Vagina (tissue), 2 donors: Measurements from ENCODE around the gene IFNGR1. TPM values are rescaled to one million over a fixed set of nuclear protein-coding genes. Genes with fewer than 3 reads are reported as not detected.

Source experiments
- DNase-seq, 2 donors: peaks; one replicate each; pipeline ENCODE4 v3.0.0-alpha.2; 2017; ENCODE audit errors: extremely low spot score in 2 of 2
- H3K27ac ChIP-seq: fragments of 200-600 bp; sonication (generic); one replicate; pipeline ENCODE4 v1.5.1; 2019
- H3K27me3 ChIP-seq: fragments of 200-600 bp; sonication (generic); one replicate; pipeline ENCODE4 v1.5.1; 2019
- H3K36me3 ChIP-seq, 2 donors: fragments of 200-600 bp; sonication (generic); one replicate each; pipeline ENCODE4 v1.5.1; 2017 to 2019
- H3K4me1 ChIP-seq: fragments of 200-600 bp; sonication (generic); one replicate; pipeline ENCODE4 v1.5.1; 2019
- H3K4me3 ChIP-seq, 2 donors: fragments of 200-600 bp; sonication (generic); 1 replicate in 1 of 2; 2 replicates in 1 of 2; pipeline ENCODE4 v1.5.1; 2016 to 2019
- H3K9me3 ChIP-seq: fragments of 200-600 bp; sonication (generic); one replicate; pipeline ENCODE4 v1.5.1; 2019
- POLR2A ChIP-seq, 2 donors: fragments of 450-650 bp; IDR thresholded peaks; one replicate each; pipeline ENCODE4 v1.6.1; 2017; ENCODE audit warnings: antibody characterized with exemption in 2 of 2, mild to moderate bottlenecking in 2 of 2, moderate library complexity in 2 of 2
- POLR2AphosphoS5 ChIP-seq, 2 donors: sonication (generic); formaldehyde crosslinking; IDR thresholded peaks; one replicate each; pipeline ENCODE4 v1.9.0; 2017; ENCODE audit warnings: antibody characterized with exemption in 2 of 2, mild to moderate bottlenecking in 2 of 2, low read depth in 1 of 2; ENCODE audit not compliant: insufficient read depth in 1 of 2
- intact Hi-C: fragments of 100-400 bp; cut with DNase I; formaldehyde crosslinking; loops from one replicate; pipeline ENCODE4 v1.15.1; 2023
- total RNA-seq: library from RNA; depleted of rRNA; stranded (reverse); fragments of >200 nt; gene quantifications from one replicate; pipeline ENCODE4 v1.2.3, GENCODE V29; 2016
- TF ChIP-seq, protein P1 (sequence below), 3 experiments: fragments of 450-650 bp in 2 of 3; fragments of 200-600 bp in 1 of 3; sonication (generic) in 1 of 3; IDR thresholded peaks; one replicate each; pipeline ENCODE4 v1.5.1; 2017 to 2019; ENCODE audit warnings: antibody characterized with exemption in 3 of 3, mild to moderate bottlenecking in 2 of 3, moderate library complexity in 2 of 3

The IFNGR1 gene
- total RNA-seq, 1 donor from 2014 or later = 76.6 TPM

DNA sequence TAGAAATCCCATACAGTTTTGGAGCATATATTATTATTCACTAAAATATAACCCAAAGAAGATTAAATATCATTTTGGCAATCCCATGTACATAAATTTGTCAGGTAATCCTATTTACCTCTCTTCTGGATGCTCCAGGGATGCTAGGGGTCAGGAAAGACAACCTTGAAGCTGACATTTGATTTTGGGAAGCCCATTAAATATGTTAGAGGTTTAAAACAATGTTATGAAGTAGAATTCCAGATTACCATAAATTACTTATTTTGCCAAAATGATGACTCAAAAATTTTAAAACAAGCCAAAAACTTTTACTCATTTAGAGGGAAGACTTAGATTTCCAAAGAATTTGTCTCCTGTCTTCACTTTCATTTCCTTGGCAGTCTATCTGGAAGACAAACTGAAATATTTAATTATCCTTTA is 36.5 kb downstream of the IFNGR1 start:
- TF ChIP-seq POLR2A (IDR thresholded peaks at IDR 0.05) = no peak
- TF ChIP-seq, protein P1, sequence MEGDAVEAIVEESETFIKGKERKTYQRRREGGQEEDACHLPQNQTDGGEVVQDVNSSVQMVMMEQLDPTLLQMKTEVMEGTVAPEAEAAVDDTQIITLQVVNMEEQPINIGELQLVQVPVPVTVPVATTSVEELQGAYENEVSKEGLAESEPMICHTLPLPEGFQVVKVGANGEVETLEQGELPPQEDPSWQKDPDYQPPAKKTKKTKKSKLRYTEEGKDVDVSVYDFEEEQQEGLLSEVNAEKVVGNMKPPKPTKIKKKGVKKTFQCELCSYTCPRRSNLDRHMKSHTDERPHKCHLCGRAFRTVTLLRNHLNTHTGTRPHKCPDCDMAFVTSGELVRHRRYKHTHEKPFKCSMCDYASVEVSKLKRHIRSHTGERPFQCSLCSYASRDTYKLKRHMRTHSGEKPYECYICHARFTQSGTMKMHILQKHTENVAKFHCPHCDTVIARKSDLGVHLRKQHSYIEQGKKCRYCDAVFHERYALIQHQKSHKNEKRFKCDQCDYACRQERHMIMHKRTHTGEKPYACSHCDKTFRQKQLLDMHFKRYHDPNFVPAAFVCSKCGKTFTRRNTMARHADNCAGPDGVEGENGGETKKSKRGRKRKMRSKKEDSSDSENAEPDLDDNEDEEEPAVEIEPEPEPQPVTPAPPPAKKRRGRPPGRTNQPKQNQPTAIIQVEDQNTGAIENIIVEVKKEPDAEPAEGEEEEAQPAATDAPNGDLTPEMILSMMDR (IDR thresholded peaks at IDR 0.05) = no peak
- no peak for TF ChIP-seq POLR2AphosphoS5 (IDR thresholded peaks at IDR 0.05; ENCODE audit: insufficient read depth in 1 of 2, low read depth in 1 of 2)
- Histone ChIP-seq H3K4me1 (no peaks in the 10 kb centered on the region), H3K27ac (no peak overlapping the region), H3K9me3 (peaks cover 20% of the 10 kb centered on the region), H3K27me3 (no peaks in the 10 kb centered on the region), H3K36me3 (no peaks in the 10 kb centered on the region), H3K4me3 (no peak overlapping the region)
- intact Hi-C loops = no loop called here
- DNase-seq = no peak

DNA sequence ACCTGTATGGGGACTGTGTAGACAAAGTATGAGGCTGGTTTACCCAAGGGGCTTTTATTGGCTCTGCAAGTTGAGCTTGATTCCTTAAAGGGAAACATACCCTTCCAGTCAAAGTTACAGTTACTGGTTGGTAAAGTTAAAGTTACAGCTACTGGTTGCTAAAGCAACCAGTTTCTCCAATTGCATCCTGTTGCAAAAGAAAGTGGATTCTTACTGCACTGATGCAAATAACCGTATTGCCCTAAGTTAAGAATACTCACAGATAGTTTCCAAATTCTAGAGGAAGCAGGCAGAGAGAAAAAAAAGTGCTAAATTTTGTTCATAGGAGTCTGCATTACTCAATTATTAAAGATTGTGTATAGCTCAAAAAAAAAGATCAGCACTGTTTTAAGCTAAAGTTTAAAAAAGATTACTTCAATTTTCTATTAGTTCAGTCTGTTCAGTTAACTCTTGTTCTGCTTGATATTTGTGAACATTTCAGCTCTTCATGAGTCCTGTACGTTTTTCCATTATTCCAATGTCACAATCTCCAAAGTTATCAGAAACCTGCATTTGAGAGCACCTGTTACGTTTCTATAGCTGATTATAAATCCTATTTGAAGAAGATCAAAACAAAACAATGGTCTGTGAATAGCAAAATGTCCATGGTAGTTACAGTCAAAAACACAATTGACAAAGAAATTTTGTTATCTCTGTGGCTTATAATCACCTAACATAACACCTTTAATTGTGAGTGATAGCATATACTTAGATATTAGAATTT is 37.1 kb downstream of the IFNGR1 start:
- Histone ChIP-seq H3K4me3 (no peak overlapping the region), H3K9me3 (peaks cover 20% of the 10 kb centered on the region), H3K27ac (no peak overlapping the region), H3K4me1 (no peaks in the 10 kb centered on the region), H3K36me3 (no peaks in the 10 kb centered on the region), H3K27me3 (no peaks in the 10 kb centered on the region)
- TF ChIP-seq POLR2AphosphoS5 (IDR thresholded peaks at IDR 0.05; ENCODE audit: insufficient read depth in 1 of 2, low read depth in 1 of 2) (no peak), POLR2A (IDR thresholded peaks at IDR 0.05) (no peak)
- TF ChIP-seq, protein P1 (IDR thresholded peaks at IDR 0.05) = no peak
- intact Hi-C loops = no loop called here
- DNase-seq = no peak

DNA sequence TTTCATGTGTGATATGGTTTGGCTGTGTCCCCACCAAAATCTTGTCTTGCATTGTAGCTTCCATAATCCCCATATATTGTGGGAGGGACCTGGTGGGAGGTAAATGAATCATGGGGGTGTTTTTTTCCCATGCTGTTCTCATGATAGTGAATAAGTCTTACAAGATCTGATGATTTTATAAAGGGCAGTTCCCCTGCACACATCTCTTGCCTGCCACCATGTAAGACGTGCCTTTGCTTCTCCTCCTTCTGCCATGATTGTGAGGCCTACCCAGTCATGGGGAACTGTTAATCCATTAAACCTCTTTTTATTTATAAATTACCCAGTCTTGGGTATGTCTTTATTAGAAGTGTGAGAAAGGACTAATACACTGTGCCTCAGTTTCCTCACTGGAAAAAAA is 41.6 kb downstream of the IFNGR1 start:
- Histone ChIP-seq H3K27ac (no peak overlapping the region), H3K4me1 (no peaks in the 10 kb centered on the region), H3K9me3 (no peaks in the 10 kb centered on the region), H3K27me3 (no peaks in the 10 kb centered on the region), H3K4me3 (no peak overlapping the region), H3K36me3 (no peaks in the 10 kb centered on the region)
- TF ChIP-seq POLR2AphosphoS5 (IDR thresholded peaks at IDR 0.05; ENCODE audit: insufficient read depth in 1 of 2, low read depth in 1 of 2) = no peak
- TF ChIP-seq POLR2A (IDR thresholded peaks at IDR 0.05) = no peak
- TF ChIP-seq, protein P1 (IDR thresholded peaks at IDR 0.05) = no peak
- no peak for DNase-seq
- intact Hi-C loops = no loop called here

DNA sequence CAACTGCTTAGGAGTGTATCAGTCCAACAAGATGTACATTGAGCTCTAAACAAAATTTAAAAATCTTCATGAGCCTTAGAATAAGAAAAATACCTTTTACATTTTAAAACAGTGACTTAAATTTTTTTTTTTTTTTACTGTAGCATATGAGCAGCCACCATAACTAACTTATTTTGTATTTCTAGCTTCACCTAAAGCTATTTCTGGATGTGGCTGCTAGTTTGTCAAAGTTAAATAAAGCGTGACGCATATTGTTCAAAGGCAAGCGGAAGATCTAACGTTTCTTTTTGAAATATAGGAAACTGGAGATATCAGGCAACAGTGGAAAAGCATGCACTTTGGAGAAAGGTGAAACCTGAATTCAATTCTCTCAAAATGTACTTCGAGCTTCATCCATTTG is 42.5 kb downstream of the IFNGR1 start:
- H3K27me3 ChIP-seq = no peaks in the 10 kb centered on the region
- H3K36me3 ChIP-seq = no peaks in the 10 kb centered on the region
- TF ChIP-seq, protein P1 (IDR thresholded peaks at IDR 0.05) = no peak
- no peak for TF ChIP-seq POLR2A (IDR thresholded peaks at IDR 0.05)
- no peak for TF ChIP-seq POLR2AphosphoS5 (IDR thresholded peaks at IDR 0.05; ENCODE audit: insufficient read depth in 1 of 2, low read depth in 1 of 2)
- DNase-seq = no peak
- H3K4me3 ChIP-seq = no peak overlapping the region
- H3K9me3 ChIP-seq = no peaks in the 10 kb centered on the region
- H3K4me1 ChIP-seq = no peaks in the 10 kb centered on the region
- no peak overlapping the region for H3K27ac ChIP-seq
- intact Hi-C loops = no loop called here

DNA sequence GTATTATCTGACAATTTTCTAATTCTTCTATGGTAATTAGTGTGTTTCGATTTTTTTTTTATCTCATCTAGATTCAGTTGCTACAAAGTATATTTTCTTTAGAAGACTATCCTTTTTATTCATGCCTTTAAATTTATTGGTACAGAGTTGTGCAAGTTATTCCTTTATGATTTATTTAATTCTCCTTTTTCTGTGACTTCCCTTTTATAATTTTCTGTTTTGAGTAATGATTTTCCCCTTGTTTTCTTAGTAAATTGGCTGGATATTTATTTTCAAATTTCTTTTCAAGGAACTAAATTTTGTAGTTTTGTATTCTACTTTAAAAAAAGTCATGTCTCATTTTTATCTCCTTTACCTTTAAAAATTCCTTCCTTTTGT is 43.3 kb downstream of the IFNGR1 start:
- TF ChIP-seq POLR2AphosphoS5 (IDR thresholded peaks at IDR 0.05; ENCODE audit: insufficient read depth in 1 of 2, low read depth in 1 of 2) = no peak
- TF ChIP-seq, protein P1 (IDR thresholded peaks at IDR 0.05) = no peak
- TF ChIP-seq POLR2A (IDR thresholded peaks at IDR 0.05) = no peak
- H3K27me3 ChIP-seq = no peaks in the 10 kb centered on the region
- no peaks in the 10 kb centered on the region for H3K36me3 ChIP-seq
- no peaks in the 10 kb centered on the region for H3K9me3 ChIP-seq
- no peak for DNase-seq
- intact Hi-C loops = no loop called here
- no peaks in the 10 kb centered on the region for H3K4me1 ChIP-seq
- no peak overlapping the region for H3K27ac ChIP-seq
- no peak overlapping the region for H3K4me3 ChIP-seq
